NCI-H1417 (cell line): ENCODE data around the gene FSTL4.

Source experiments
- DNase-seq, 3 experiments: peaks; one replicate each; lab custom pipeline; 2025; lab: John Stamatoyannopoulos, UW

FSTL4 gene

DNA sequence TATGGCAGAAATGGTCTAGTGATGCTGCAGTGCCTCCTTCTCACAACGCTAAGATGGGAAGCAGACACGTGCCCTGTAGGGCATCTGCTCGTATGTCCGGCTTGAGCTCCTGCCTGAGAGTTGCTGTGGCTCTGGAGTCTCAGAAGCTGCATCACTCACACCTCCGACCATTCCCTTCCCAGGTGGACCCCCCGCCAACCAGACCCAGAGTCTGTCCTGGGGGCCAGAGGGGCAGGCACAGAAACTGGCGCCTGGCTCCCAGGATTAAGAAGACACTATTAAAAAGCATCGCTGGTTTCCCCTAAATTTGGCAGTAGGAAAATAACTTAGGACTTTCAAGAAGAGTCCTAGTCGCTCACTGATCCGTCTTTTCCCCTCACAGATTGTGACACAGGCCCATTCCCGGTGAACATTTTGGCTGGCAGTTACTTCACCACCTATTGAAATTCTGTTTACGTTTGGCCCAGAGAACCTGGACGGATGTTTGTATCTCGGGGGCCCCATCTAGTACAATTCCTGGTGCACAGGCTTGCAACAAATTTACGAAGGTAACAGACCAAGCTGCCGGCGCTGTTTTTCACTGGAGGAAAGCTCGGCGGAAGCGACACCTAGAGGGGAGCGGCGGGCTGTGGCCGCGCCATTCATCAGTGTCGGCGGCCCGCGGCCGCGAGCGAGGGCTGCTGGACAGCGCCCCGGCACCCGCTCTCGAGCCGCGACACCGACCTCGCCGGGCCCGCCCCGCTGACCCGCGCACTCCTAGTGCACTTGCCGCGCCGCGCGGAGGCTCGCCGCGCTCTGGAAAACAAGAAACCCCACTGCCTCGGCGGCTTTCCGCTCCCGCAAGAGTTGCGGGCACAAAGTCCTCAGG is 1.6 kb downstream of the FSTL4 start:
- peak; percentile 61 to 83 (median 71) for DNase-seq

- DNase-seq, result peak in 2 of 3 experiments; percentile 34 to 83
These were observed 4.9 kb downstream of the FSTL4 start for GRCh38 chr5:133607451-133607850.

DNA sequence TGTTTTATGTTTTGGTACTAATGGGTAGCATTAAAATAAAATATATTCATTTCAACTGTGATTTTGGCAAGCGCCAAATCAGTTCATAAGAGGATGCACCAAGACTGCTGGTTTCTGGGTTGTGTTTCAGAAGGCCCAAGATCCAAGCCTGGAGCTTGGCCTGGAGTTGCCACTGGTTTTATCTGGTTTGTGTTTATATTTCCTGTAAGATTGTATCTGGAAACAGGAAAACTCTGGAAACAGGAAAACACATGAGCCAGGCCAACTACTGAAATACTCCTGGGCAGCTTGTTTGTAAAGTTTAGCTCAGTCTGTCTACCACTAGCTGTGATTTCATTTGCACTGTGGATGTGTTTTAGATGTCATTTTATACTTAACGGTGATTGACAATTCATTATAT is 5.5 kb downstream of the FSTL4 start:
- no peak for DNase-seq

- peak in 1 of 3 experiments; percentile 13 for DNase-seq
These were observed 7.0 kb downstream of the FSTL4 start for GRCh38 chr5:133605323-133605722.

DNA sequence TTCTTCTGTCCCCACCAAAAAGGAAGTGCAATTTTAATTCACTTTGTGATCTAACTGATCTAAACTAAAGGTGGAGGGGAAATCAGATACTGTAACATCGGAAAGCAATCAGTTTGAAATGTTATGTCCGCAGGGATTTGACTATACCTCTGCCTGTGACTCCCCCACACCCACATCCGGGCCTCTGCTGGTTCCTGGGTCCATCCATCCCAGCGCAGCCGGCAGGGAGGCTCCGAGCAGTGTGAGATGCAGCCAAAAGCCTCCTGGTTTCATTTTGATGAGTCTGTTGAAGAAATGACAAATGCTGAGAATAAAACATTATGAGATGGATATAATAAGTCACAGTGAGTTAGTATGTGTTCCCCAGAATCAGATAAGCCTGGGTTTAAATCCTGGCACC is 8.6 kb downstream of the FSTL4 start:
- DNase-seq, result no peak

GRCh38 chr5:133602835-133603380 is 9.4 kb downstream of the FSTL4 start:
- peak in 2 of 3 experiments; percentile 43 to 74 for DNase-seq

GRCh38 chr5:133599600-133599999 is 12.7 kb downstream of the FSTL4 start:
- DNase-seq, result no peak

DNA sequence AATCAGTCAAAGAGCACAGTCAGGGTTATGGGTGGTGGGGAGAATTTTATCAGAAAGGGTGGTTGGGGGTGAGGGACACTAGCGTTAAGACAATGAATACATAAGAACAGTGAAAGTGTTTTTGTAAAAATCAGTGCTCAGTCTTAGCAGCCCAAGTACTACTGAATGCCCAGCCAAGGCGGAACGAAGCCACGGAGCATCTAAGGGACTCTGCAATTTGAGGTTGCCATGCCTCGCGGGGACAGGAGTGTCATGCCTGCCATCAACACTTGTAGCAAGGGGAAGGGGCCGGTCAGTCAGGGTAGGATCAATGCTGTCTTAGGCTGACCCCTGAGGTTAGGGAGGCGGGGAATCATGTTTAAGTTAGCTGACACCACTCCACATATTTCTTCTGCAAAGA is 13.3 kb downstream of the FSTL4 start:
- DNase-seq, result no peak

DNA sequence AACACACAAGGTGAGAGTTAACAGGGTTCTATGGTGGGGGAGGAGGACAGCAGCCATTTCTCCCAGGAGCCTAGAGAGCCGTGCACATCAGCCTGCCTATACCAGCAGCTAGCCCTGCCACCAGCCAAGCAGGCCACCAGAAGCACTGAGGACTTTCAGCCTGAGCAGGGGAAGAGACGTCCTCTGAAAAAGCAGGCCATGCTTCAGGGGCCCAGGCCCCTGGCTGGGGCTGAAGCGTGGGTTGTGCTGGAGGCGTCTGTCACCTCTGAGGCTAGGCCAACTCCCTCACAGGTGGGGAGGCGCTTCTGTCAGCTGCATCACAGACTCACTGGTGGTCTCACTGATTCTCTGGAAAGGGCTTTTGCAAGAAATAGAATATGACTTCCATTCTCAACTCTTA is 16.3 kb downstream of the FSTL4 start:
- no peak for DNase-seq

- no peak for DNase-seq
These were observed 16.9 kb downstream of the FSTL4 start for GRCh38 chr5:133595465-133595864.

- DNase-seq, result no peak
These were observed 23.1 kb downstream of the FSTL4 start for GRCh38 chr5:133589286-133589685.

DNA sequence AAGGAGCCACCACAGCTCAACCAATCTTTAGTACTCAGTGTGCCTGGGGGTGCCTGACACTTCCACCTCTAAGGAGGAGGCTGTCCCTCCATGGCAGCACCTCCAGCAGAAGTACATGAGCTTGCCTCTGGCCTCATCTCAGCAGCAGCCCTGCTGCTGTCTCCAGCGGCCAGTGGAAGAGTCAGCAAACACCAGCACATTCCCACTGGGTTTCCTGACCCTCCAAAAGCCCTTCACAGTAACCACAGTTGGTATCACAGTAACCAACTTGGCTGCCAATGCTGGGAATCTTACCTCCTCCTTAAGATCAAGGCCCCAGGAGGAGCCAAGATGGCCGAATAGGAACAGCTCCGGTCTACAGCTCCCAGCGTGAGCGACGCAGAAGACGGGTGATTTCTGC is 29.4 kb downstream of the FSTL4 start:
- DNase-seq, result no peak

DNA sequence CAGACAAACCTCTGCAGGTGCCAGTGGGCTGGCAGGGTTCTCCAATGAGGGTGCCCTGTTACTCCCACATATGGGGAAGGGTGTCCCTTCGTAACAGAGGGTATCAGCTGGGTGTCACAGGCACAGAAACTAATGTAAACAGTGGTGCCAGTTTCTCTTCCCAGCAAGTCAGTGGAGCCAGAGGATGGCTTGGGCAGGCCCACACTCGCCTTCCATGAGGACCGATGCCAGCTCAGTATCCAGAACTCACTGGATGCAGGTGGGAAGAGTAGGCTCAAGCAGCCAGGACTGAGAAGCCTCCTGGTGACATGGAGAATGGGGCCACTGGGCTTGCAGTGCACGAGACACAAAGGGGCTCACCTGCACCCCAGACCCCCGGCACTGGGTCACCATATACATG is 30.4 kb downstream of the FSTL4 start:
- no peak for DNase-seq

- no peak for DNase-seq
These were observed 31.0 kb downstream of the FSTL4 start for GRCh38 chr5:133581348-133581747.

GRCh38 chr5:133580618-133581017 is 31.7 kb downstream of the FSTL4 start:
- no peak for DNase-seq

GRCh38 chr5:133579766-133580165 is 32.6 kb downstream of the FSTL4 start:
- no peak for DNase-seq

- no peak for DNase-seq
These were observed 43.0 kb downstream of the FSTL4 start for GRCh38 chr5:133569347-133569746.

GRCh38 chr5:133565993-133566392 is 46.3 kb downstream of the FSTL4 start:
- DNase-seq, result no peak

GRCh38 chr5:133564921-133565565 is 47.3 kb downstream of the FSTL4 start:
- no peak for DNase-seq

- DNase-seq, result no peak
These were observed 49.8 kb downstream of the FSTL4 start for GRCh38 chr5:133562554-133562953.

- no peak for DNase-seq
These were observed 52.4 kb downstream of the FSTL4 start for GRCh38 chr5:133559960-133560359.

GRCh38 chr5:133556551-133556950 is 55.8 kb downstream of the FSTL4 start:
- no peak for DNase-seq

GRCh38 chr5:133554279-133554678 is 58.1 kb downstream of the FSTL4 start:
- no peak for DNase-seq
